ENCODE data around the gene CBX3. TPM values are rescaled to one million over a fixed set of nuclear protein-coding genes. Genes with fewer than 3 reads are reported as not detected.
"Not testable (repeated sequence)": the region's sequence is repeated elsewhere in the genome, so short reads cannot be mapped to it uniquely, and the experiment has no call there.

The CBX3 gene
- total RNA-seq, 1 experiment from 2014 or later, result 495 TPM

DNA sequence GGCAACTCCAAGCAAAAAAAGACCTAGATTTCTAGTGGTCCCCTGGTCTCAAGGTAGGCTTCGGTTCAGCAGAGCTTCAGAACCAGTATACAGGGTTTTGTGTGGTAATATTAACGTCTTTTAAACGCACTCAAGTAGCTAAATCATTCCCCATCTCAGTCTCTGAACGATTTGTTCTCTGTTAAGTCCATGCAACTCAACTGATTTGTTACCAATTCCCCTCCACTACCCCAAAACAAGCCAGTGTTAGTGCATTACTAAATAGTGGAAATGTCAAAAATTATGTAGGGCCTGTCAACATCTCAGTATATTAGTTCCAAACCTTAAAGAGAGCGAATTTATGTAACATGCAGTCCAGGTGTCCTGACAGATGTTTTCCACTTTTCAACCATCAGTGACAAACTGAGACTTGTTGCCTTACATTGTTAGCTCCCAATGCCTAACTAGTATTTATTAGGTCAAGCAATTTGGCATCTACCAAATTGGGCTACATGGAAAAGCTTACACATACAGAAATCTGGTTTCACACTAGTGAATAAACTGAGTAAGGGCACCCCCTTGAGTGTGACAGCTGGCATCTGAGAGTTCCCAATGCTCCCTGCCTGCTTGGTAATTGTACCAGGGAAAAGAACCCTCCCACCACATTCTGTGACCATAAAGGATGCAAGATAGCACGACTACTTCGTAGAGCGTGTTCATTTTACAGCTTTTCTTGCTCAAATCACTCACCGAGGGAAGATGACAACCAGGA, 13.2 kb upstream of the CBX3 start:
- no peak for DNase-seq (ENCODE audit: low read depth)

DNA sequence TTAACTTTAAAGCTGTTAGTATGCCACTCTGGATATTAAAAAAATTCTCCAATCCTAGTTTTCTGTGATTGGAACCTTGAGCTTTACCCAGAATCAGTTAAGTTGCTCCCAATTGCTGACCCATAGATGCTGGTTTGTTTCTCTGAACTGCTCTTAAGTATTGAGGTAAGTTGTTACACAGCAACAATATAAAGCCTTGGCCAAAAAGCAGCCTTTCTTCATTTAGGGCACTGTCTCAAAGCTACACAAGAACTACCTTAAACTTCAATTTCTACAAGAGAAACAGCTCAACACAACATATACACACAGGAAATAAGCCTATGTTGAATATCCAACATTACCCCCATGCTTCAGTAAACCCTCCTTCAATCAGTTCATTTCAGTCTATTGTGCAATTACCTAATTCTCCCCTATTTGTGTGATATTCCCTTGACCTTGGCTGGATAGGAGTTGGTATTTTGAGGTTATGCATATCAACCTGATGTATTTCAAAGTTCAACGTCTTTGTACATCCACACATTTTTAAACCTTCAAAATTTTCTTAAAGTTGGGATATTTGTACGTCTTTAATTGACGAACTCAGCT, 12.5 kb upstream of the CBX3 start:
- no peak for DNase-seq (ENCODE audit: low read depth)

DNA sequence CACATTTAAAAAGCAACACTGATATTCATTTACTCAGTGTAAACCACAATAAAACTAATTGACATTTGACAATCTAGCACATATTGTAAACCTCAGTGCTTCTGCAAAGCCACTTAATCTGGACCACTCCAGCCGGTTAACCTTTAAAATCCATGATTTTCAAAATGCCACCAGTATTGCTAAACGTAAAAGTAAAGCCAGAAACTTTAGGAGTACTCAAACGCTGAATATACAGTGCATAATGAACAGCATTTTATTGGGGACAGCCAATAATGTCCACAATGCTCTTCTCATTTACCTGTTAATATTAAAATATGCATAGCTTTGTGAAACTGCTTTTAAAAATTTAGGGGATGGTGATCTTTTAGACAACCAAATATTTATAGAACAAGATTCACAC, 11.8 kb upstream of the CBX3 start:
- DNase-seq (ENCODE audit: low read depth), result no peak

DNA sequence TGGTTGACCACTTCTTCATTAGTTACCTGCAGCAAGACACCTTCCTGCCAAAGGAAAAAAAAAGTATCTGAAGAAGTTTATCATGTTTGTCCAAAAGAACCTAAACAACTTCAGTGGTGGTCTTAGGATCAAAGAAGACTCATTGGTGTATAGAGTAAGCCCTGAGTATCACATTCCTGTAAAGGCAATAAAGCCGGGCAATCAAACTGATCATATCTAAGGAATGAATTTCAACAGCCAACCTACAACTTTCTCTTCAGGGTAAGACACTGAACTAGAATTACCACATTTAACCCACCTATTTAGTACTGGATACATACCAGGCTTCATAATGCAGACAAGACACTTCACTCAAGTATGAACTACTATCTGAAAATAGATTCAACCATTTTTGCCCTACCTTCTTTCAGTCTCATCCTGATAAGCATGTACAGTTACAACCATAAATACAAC, 11.1 kb upstream of the CBX3 start:
- DNase-seq (ENCODE audit: low read depth), result no peak

DNA sequence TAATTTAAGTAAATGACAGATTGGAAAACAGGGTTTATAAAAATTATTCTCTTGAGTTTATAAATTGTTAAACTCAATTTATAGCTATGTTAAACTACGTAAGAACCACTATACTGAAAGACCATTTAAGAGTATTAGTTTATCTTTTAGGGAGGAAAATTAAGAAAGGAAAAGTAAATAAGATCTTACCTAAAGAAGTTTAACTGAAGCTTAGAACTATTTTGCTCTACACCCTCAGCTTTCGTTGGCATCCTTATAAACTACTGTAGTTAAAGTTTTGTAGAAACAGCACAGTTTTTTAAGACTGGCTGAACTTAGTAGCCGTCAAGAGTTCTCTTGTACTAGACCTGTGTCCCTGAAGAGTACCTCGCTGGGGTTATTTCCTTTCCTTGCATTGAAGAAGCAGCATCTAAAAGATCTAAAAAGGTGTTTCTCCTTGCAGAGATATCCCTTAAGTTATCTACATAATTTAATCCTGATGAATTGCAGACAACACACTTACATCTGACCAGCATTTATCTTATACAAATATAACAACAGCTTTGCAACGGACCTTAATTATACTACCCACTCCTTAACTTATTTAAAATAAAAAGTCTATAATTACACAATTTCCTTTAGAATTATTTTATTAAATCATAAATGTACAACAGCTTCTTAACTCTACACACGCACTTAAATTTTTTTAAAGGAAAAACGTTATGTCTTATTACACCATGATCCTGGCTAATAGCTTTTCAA, 10.1 kb upstream of the CBX3 start:
- no peak for DNase-seq (ENCODE audit: low read depth)

DNA sequence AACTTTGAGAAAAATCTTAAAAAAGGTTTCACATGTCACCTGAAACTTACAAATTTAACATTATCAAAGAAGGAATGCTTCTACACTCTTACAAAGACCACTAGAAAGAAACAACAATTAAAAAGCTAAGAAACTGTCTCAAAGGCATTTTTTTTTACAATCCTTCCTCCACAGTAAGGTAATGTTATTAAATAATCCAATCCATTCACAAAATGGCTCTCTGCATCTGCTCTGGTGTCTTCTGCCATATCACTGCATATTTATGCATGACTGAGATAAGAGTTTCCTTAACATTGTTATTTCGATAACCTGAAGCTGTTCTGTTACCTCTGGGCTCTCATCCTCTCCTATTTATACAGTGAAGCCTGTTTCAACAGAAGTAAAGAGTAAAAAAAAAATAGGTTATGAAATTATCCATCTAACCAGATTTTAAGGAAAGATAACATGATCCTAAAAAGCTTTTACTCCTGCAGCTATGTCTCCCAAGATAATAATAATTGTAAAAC, 9.5 kb upstream of the CBX3 start:
- DNase-seq (ENCODE audit: low read depth), result no peak

DNA sequence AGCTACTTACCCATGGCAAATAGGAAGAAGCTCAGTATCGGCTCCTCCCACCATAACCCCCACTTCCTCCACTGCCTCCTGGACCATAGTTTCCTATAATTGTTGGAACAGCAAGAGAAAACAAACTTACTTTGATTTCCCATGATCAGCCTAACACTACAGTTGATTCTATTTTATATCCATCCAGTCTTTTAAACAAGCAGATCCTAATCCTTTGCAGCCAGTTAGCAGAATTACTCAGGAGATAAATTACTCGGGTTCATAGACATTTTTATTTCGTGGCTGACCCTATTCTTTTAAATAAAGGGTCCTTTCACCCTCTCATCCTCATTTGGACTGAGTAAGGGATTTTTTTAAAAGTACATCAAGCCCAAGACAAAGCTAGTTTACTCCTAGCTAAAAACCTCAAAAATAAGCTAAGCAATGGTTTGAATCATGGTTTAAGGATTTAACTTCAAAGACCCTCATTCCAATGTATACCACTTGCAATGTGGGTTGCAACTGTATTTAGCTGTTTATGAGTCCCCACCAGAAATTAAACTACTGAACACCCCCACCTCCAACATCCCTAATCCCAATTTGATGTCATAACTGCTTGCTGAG, 9.0 kb upstream of the CBX3 start:
- DNase-seq (ENCODE audit: low read depth), result no peak

DNA sequence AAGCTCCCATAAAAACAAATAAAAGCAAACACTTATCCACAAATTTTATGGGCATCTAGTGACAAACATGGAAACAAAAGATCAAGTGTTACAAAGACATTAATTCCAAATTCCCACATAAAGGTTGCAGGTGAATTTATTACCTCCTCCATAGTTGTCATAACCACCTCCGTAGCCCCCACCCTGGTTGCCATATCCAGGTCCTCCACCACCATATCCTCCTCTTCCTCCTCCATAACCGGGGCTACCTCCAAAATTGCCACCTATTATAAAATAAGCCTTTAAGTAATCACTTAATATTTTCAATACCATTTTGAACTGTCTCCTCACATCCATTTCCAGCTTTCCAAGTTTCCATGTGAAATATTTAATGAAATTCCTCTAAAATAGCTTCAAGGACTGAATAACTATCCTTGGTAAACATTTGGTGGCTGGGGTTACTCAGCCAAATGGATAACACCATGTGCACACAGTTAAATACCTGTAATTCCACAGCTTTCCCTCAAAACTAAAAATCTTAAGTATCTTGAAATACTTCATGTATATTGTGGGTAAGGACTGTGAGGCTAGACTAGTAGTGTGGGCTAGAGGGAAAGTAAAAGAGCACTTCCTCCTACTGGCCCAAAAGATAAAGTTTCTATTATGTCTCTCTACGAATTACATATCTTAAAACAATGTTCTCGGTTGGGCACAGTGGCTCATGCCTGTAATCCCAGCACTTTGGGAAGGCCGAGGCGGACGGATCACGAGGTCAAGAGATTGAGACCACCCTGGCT, 7.9 kb upstream of the CBX3 start:
- no peak for DNase-seq (ENCODE audit: low read depth)

DNA sequence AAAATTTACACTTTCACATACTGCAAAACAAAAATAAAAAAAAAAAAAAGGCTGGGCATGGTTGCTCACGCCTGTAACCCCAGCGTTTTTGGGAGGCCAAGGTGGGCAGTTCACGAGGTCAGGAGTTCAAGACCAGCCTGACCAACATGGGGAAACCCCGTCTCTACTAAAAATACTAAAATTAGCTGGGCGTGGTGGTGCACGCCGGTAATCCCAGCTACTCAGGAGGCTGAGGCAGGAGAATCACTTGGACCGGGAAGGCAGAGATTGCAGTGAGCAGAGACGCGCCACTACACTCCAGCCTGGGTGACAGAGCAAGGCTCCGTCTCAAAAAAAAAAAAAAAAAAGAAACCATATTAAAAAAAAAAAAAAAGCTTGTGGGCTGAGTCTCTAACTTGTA, 6.8 kb upstream of the CBX3 start:
- DNase-seq (ENCODE audit: low read depth), result not testable (repeated sequence)

DNA sequence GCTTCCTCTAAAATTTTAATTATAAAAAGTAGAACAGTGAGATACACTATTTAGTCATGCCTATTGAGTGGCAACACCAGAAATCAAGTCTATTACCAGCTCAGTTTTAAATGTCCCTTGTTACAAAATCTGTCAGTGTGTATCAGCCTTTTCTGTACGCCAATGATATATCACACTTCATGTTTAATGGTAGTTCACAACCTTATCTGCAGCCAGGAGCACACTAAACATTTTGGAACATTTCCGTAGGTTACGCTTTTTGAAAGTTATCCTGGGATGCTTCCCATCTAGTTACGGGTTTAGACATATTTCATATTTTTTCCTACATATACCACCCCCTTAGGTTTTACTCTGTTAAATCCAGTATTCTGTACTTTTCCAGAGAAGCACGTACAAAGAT, 6.4 kb upstream of the CBX3 start:
- no peak for DNase-seq (ENCODE audit: low read depth)

DNA sequence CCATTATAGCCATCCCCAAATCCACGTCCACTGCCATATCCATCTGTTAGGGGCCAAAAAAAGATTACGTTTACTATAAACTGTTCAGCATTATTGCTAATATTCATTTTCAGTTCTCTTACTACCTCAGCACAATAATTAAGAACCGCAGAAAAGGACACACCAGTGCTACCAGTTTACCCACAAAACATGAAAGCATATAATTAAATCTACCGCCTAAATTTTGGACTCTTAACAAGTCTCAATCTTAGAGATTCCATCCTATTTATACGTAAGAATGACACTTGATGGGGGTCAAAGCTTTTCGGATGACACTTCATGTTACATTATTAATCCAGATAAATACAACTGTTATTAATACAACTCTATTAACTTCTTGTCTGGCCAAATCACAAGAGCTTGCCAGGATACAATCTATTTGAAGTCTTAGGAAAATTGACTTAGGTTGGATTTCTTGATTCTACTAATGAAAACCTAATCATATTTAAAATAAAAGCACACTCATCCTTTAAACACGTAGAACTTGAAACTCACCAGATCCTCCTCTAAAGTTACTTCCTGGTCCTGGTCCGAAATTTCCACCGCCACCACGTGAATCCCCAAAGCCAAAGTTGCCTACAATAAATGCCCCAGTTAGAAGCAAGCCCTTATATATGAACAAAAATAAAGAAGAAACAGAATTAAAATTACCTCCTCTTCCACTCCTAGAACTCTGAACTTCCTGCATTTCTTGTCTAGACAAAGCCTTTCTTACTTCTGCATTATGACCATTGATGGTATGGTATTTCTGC, 5.5 kb upstream of the CBX3 start:
- no peak for DNase-seq (ENCODE audit: low read depth)

DNA sequence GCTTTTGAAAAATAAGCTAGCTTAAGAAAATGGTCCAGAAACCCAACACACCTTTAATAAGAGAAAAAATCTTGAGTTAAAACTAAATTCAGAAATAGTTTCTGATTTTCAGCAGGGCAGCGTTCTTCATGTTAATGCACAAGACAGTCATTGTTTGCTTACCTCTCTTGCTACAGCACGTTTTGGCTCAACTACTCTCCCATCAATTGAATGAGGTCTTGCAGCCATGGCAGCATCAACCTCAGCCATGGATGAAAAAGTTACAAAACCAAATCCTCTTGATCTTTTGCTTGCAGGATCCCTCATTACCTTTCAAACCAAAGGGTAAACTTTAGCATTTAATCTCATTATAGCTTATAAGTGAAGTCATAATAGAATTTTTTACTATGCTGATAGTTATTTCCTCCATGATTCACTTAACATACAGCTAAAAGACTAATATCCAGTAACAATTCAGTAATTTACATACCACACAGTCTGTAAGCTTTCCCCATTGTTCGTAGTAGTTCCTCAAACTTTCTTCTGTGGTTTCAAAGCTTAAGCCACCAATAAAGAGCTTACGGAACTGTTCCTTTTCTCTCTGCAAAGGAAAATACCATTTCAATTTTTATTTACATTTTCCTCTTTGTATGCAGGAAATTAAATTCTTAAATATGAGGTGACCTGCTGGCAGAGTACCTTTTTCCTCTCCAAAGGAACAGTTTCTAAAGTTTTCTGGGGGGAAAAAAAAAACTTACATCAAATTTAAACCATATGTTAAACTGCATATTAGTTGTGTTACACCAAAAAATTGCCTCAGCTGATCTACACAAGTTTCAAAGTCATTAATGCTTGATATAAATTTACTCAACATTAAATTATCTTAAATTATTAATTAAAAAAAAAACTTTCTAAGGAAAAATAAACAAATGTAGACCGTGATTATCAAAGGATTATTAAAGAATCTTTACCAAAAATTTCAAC, 4.1 kb upstream of the CBX3 start:
- no peak for DNase-seq (ENCODE audit: low read depth)

DNA sequence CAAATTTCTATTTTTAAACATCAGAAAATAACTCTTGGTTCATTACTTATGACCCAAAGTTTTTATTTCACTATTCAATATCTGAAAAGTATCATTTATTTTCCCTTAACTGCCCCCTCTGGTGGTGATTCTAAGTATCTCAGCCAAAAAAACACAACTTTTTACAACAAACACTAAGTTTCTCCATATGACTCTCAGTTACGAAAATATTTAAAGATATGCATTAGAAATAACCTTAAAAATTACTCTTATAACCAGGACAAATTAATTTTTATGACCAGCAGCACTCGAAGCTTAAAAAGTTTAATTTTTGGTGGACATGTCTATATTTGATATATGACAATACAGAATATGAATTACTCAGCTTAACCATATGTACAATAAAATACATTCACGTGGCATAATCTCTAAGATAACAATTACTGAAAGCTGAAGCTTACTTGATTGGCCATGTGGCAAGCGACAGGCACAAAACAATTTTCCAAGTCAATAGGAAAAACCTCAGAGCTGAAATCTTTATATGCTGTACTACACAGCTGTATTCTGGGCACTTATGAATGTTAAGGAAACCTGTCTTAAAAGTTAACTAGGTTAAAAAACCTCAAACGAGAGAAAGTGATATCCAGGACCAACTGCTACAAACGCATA, 3.3 kb upstream of the CBX3 start:
- DNase-seq (ENCODE audit: low read depth), result no peak

DNA sequence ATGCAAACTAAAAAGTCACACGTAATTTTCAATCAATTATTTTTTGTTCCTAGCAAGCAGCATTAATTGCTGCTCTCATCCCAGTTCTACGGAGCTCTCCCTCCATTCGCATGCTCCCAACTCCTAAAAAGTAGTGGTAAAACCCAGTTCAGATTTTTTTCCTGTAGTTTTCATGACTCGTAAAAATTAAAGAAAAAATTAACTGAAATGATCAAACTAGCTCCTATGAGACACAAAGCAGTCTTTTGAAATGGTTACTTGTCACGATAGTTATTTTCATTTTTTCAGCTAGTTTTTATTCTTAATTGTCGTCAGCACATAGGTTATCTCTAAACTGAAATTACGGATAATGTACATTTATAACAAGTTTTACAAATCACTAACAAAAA, 2.8 kb upstream of the CBX3 start:
- no peak for DNase-seq (ENCODE audit: low read depth)

DNA sequence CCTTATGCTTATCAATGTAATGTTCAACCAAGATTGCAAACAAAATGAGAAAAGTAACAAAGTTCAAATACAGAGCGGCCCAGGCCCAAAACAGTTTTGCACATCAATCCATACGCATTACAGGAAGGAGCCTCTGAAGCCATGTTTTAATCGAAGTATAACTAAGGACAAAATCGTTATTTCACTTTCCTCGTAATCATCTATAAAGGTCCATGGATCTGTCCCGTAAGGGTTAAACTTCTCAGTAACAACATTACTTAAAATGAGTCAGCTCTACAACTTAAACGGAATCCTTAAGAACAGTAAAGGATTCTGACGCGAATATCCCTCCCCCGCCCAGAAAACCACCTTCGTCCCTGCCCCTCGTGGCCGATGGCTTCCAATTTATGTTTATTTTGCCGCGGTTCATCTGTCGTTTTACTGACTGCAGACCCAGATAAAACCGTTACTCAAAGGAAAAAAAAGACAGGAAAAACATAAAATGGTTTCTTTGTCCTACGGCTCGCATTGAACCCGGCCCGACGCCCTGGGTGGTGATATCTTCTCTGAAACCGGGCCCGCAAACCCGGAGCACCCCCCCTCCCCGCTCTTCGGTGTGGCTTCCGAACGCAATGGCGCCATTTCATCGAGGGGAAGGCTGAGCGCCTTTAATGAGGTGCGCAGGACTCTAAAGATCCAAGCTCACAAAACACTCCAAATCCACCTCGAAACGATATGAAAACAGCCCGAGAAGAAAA, 2.1 kb upstream of the CBX3 start:
- peak; percentile 72 for DNase-seq (ENCODE audit: low read depth)

DNA sequence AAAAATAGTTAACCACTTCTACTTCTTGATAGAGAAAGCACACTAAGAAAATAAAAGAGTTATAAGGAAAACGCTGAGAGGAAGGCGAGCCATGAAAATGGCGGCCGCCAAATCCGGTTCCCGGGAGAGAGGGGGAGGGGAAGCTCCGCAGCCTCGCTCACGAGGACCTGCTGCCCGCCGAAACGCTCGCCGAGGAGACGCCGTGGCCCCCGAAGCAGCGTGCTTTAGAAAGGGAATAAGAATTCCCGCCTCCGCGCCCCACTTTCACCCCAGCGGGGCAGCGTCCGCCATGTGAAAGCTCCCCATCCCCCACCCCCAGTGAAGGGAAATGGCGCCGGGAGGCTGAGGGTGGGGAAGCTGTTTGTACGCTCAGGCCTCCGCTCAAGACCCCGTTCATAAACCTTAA, 1.5 kb upstream of the CBX3 start:
- peak; percentile 80 for DNase-seq (ENCODE audit: low read depth)

DNA sequence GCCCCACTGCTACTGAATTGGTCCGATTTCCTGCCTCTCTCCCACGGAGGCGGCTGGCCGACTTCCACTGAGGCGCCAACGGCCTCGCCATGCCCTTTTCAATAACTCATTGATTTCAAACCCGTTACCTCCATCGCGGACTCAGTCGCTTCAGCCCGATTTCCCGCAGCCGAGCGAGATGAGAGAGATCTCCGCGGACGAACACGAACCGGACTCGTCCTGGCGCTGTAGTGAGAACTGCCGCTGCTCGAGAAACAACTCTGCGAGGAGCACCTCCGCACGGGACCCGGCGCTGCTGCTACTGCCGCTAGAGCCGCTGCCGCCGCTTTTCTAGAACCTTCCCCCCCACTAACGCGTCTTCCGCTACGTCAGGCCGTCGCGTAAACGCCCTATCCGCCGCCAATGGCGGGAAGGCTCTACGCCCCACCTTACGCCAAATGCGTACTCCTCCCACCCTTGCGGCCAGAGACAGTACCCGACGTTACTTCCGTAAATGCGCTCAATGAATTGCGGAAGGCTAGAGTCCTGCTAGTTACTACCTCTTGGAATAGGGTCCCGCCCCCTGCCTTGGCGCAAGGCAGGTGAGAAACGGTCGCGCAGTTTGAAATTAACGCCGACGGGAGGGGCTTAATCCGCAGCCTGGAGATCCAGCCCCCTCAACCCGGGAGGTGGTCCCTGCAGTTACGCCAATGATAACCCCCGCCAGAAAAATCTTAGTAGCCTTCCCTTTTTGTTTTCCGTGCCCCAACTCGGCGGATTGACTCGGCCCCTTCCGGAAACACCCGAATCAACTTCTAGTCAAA, 900 bp upstream of the CBX3 start, which contains the start of gene HNRNPA2B1:
TSS of gene HNRNPA2B1 (minus strand) at position 303 of the 803 bp plus-strand sequence. CDS start at position 134, 169 bp downstream.
- DNase-seq (ENCODE audit: low read depth), result peak; percentile 100
